Neural progenitor cell (in vitro differentiated cells): Measurements from ENCODE around the gene HSPA4. TPM values are rescaled to one million over a fixed set of nuclear protein-coding genes. Genes with fewer than 3 reads are reported as not detected.

Experiments
- DNase-seq: peaks from one replicate; pipeline ENCODE4 v3.0.0-alpha.2; 2016; ENCODE audit warnings: low spot score
- H2AFZ ChIP-seq: fragments of 200-600 bp; sonication (generic); replicated peaks from 2 replicates; pipeline ENCODE4 v1.6.1; 2016; ENCODE audit warnings: antibody characterized with exemption
- H3F3A ChIP-seq: fragments of 200-600 bp; sonication (generic); 2 replicates; pipeline ENCODE4 v1.6.1; 2016; ENCODE audit warnings: antibody characterized with exemption, low read depth
- H3K27ac ChIP-seq: fragments of 200-600 bp; sonication (generic); 2 replicates; pipeline ENCODE4 v1.5.1; 2016; ENCODE audit warnings: mild to moderate bottlenecking
- H3K27me3 ChIP-seq: fragments of 200-600 bp; sonication (generic); 2 replicates; pipeline ENCODE4 v1.6.1; 2016; ENCODE audit warnings: mild to moderate bottlenecking, moderate library complexity
- H3K36me3 ChIP-seq: fragments of 200-600 bp; sonication (generic); 2 replicates; pipeline ENCODE4 v1.5.1; 2016
- H3K4me1 ChIP-seq: fragments of 200-600 bp; sonication (generic); 2 replicates; pipeline ENCODE4 v1.6.1; 2016; ENCODE audit warnings: mixed run types
- H3K4me2 ChIP-seq: fragments of 200-600 bp; sonication (generic); 2 replicates; pipeline ENCODE4 v1.6.1; 2016
- H3K4me3 ChIP-seq: fragments of 200-600 bp; sonication (generic); 2 replicates; pipeline ENCODE4 v1.5.1; 2016
- H3K79me2 ChIP-seq: fragments of 200-600 bp; sonication (generic); 2 replicates; pipeline ENCODE4 v1.6.1; 2016; ENCODE audit warnings: low read depth
- H3K9ac ChIP-seq: fragments of 200-600 bp; sonication (generic); 2 replicates; pipeline ENCODE4 v1.6.1; 2016
- H3K9me3 ChIP-seq: fragments of 200-600 bp; sonication (generic); 2 replicates; pipeline ENCODE4 v1.5.1; 2016; ENCODE audit warnings: low read depth
- H4K20me1 ChIP-seq: fragments of 200-600 bp; sonication (generic); 2 replicates; pipeline ENCODE4 v1.6.1; 2016; ENCODE audit warnings: low read depth
- H3K27ac Mint-ChIP-seq: 3 replicates; pipeline ENCODE4 v1.8.0; 2021; ENCODE audit warnings: mixed read lengths
- H3K27me3 Mint-ChIP-seq: 2 replicates; pipeline ENCODE4 v1.8.0; 2022; ENCODE audit warnings: low read depth, mild to moderate bottlenecking, inconsistent platforms, moderate library complexity, mixed read lengths; ENCODE audit not compliant: insufficient read depth
- H3K36me3 Mint-ChIP-seq: 3 replicates; pipeline ENCODE4 v1.8.0; 2021; ENCODE audit warnings: mixed read lengths
- H3K4me1 Mint-ChIP-seq: 3 replicates; pipeline ENCODE4 v1.8.0; 2021; ENCODE audit warnings: mixed read lengths
- H3K4me3 Mint-ChIP-seq: 3 replicates; pipeline ENCODE4 v1.8.0; 2021; ENCODE audit warnings: mild to moderate bottlenecking, moderate library complexity, mixed read lengths
- H3K9me3 Mint-ChIP-seq: 3 replicates; pipeline ENCODE4 v1.8.0; 2020; ENCODE audit warnings: mixed read lengths
- EZH2 ChIP-seq: fragments of 200-600 bp; sonication (generic); IDR thresholded peaks from 2 replicates; pipeline ENCODE4 v1.6.1; 2017; ENCODE audit warnings: antibody characterized with exemption, mild to moderate bottlenecking, moderate library complexity
- EZH2phosphoT487 ChIP-seq: fragments of 200-600 bp; sonication (generic); IDR thresholded peaks from 2 replicates; pipeline ENCODE4 v1.6.1; 2017; ENCODE audit warnings: antibody characterized with exemption
- total RNA-seq: library from RNA; depleted of rRNA; stranded (reverse); fragments of >200 nt; gene quantifications from 2 replicates; pipeline ENCODE4 v1.2.3, GENCODE V29; 2015; ENCODE audit warnings: low replicate concordance
- TF ChIP-seq, protein P1 (sequence below): fragments of 200-600 bp; sonication (generic); IDR thresholded peaks from 2 replicates; pipeline ENCODE4 v1.5.1; 2017; ENCODE audit warnings: antibody characterized with exemption, mild to moderate bottlenecking

The HSPA4 gene
- total RNA-seq, 1 donor from 2014 or later, result 232 TPM

DNA sequence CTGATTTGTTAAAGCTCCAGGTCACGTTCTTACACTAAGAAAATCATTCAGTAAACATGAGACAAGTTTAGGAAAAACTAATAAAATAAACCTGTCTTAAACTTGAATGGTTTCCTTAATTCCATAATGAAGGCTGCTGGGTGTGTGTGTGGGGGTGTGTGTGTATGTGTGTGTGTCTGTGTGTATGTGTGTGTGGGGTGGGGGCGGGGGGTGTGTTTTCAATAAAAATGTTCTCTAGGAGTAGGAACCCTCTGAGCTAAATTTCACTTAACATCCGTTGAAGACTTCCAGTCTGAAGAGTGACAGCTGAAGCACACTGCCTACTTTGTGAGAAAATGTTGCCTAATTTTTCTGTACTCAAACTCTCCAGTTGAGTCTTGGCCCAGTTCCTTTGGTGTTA, 54.5 kb downstream of the HSPA4 start:
- H3K27ac Mint-ChIP-seq, result no peak overlapping the region

DNA sequence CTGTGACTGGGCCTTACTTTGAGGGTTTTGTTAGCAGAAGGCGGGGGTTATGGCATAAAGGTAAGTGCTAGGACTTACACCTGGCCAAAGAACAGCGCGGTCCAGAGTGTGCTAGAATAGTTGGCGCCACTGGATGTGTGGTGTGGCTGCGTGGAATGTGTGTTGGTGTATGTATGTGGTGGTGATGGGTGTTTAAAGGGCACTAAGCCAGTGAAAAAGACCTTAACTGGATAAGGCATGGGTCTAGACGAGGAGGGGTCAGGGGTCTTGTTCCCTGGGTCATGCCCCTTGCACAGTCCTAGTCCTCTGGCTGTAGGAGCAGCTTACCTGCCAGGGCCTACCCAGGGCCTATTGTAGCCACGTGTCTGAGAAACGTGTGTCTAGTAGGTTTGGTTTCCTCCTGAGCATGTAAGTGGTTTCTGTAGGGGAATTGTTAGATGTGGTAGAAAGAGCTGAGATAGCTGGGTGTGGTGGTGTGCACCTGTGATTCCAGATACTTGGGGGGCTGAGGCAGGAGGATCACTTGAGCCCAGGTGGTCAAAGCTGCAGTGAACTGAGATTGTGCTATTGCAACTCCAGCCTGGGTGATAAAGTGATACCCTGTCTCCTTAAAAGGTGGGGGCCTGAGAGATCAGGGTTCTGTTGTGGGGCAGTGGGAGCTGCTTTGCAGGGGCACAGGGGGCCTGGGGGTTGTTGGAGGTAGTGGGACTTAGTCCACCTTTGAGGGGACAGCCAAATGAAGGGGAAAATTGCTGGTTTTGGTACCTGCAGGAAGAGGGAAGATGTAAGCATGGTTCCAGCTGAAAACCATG, 55.2 kb downstream of the HSPA4 start:
- peaks cover 6% of the 10 kb centered on the region for H3K4me1 ChIP-seq
- TF ChIP-seq, protein P1, sequence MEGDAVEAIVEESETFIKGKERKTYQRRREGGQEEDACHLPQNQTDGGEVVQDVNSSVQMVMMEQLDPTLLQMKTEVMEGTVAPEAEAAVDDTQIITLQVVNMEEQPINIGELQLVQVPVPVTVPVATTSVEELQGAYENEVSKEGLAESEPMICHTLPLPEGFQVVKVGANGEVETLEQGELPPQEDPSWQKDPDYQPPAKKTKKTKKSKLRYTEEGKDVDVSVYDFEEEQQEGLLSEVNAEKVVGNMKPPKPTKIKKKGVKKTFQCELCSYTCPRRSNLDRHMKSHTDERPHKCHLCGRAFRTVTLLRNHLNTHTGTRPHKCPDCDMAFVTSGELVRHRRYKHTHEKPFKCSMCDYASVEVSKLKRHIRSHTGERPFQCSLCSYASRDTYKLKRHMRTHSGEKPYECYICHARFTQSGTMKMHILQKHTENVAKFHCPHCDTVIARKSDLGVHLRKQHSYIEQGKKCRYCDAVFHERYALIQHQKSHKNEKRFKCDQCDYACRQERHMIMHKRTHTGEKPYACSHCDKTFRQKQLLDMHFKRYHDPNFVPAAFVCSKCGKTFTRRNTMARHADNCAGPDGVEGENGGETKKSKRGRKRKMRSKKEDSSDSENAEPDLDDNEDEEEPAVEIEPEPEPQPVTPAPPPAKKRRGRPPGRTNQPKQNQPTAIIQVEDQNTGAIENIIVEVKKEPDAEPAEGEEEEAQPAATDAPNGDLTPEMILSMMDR, result no peak
- TF ChIP-seq EZH2 (no peak), EZH2phosphoT487 (no peak)
- peaks cover 37% of the 10 kb centered on the region for H3K4me1 Mint-ChIP-seq
- H3K4me3 ChIP-seq, result no peak overlapping the region
- H3K9me3 ChIP-seq, result no peaks in the 10 kb centered on the region
- H3K27ac Mint-ChIP-seq, result no peak overlapping the region
- H3K27ac ChIP-seq, result no peak overlapping the region
- H3K36me3 ChIP-seq, result peaks cover 11% of the 10 kb centered on the region
- no peak overlapping the region for H2AFZ ChIP-seq
- no peaks in the 10 kb centered on the region for H3K79me2 ChIP-seq
- peak overlapping the region; percentile 13 for H3K4me3 Mint-ChIP-seq
- no peak overlapping the region for H3K9ac ChIP-seq
- H3F3A ChIP-seq, result peaks cover 19% of the 10 kb centered on the region
- peaks cover 6% of the 10 kb centered on the region for H4K20me1 ChIP-seq
- H3K27me3 Mint-ChIP-seq, result peaks cover 20% of the 10 kb centered on the region
- no peaks in the 10 kb centered on the region for H3K27me3 ChIP-seq
- peaks cover 9% of the 10 kb centered on the region for H3K9me3 Mint-ChIP-seq
- H3K4me2 ChIP-seq, result no peak overlapping the region
- no peak for DNase-seq
- peaks cover 36% of the 10 kb centered on the region for H3K36me3 Mint-ChIP-seq

More for the DNA sequence above, 54.5 kb downstream of the HSPA4 start:
- no peak overlapping the region for H3K9ac ChIP-seq
- H3F3A ChIP-seq, result peaks cover 19% of the 10 kb centered on the region
- peaks cover 6% of the 10 kb centered on the region for H3K4me1 ChIP-seq
- peaks cover 11% of the 10 kb centered on the region for H3K36me3 ChIP-seq
- no peak for DNase-seq
- Mint-ChIP-seq H3K9me3 (peaks cover 9% of the 10 kb centered on the region), H3K4me3 (no peak overlapping the region), H3K27me3 (peaks cover 18% of the 10 kb centered on the region), H3K36me3 (peaks cover 38% of the 10 kb centered on the region), H3K4me1 (peaks cover 36% of the 10 kb centered on the region)
- H4K20me1 ChIP-seq, result peaks cover 6% of the 10 kb centered on the region
- no peaks in the 10 kb centered on the region for H3K79me2 ChIP-seq
- H3K4me3 ChIP-seq, result no peak overlapping the region
- H3K4me2 ChIP-seq, result no peak overlapping the region
- no peak for TF ChIP-seq EZH2
- TF ChIP-seq, protein P1, result no peak
- TF ChIP-seq EZH2phosphoT487, result no peak
- H2AFZ ChIP-seq, result no peak overlapping the region
- no peak overlapping the region for H3K27ac ChIP-seq
- H3K9me3 ChIP-seq, result no peaks in the 10 kb centered on the region
- no peaks in the 10 kb centered on the region for H3K27me3 ChIP-seq

DNA sequence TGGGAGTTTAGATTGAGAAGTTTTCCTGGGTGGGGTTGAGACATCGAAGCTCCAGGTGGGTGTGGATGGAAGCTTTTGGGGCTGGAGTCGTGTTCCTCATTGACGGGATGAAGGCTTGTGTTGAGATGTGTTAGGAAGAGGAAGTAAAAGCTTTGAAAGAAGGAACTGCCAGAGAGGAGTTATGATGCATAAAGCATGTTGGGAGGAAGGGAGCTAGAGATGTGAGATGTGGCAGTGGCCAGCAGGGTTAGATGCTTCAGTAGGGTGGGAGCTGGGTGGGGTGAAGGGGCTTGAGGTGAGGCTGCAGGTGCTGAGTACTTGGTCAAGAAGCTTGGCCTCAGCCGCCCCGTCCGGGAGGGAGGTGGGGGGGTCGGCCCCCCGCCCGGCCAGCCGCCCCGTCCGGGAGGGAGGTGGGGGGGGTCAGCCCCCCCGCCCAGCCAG, 56.7 kb downstream of the HSPA4 start:
- Histone ChIP-seq H4K20me1 (peaks cover 6% of the 10 kb centered on the region), H3K4me3 (no peak overlapping the region), H3K4me2 (no peak overlapping the region), H3K9ac (no peak overlapping the region), H3F3A (peaks cover 19% of the 10 kb centered on the region), H3K79me2 (no peaks in the 10 kb centered on the region), H3K36me3 (peaks cover 9% of the 10 kb centered on the region), H3K27me3 (no peaks in the 10 kb centered on the region), H3K4me1 (peaks cover 6% of the 10 kb centered on the region), H2AFZ (no peak overlapping the region), H3K27ac (no peak overlapping the region), H3K9me3 (no peaks in the 10 kb centered on the region)
- DNase-seq, result no peak
- Mint-ChIP-seq H3K27me3 (peaks cover 17% of the 10 kb centered on the region), H3K4me3 (no peak overlapping the region), H3K27ac (peak overlapping the region; percentile 7), H3K9me3 (peaks cover 9% of the 10 kb centered on the region), H3K36me3 (peaks cover 34% of the 10 kb centered on the region), H3K4me1 (peaks cover 43% of the 10 kb centered on the region)
- TF ChIP-seq, protein P1, result no peak
- no peak for TF ChIP-seq EZH2phosphoT487
- no peak for TF ChIP-seq EZH2
